HK-2 (cell line): ENCODE measurements around the gene SHISA9.

Source experiments
- DNase-seq: peaks from one replicate; pipeline ENCODE4 v3.0.0-alpha.2; 2018; ENCODE audit not compliant: unreplicated experiment

Gene SHISA9

GRCh38 chr16:13269359-13269758 is 368.0 kb downstream of the SHISA9 start:
- DNase-seq: no peak

GRCh38 chr16:13269905-13270528 is 368.6 kb downstream of the SHISA9 start:
- DNase-seq: no peak

- DNase-seq: no peak
Measured at GRCh38 chr16:13270602-13271001, 369.2 kb downstream of the SHISA9 start.

- DNase-seq: no peak
Measured at GRCh38 chr16:13289515-13289914, 388.1 kb downstream of the SHISA9 start.
